ENCODE data around the gene KLHL11.

Gene KLHL11

GRCh38 chr17:41864836-41865595, at the start of gene KLHL11:
Gene KLHL11, minus strand, starts transcription at chr17:41865423. Its CDS starts 53 bp downstream, at chr17:41865370.
- DNase-seq: peak; percentile 10 to 89 (median 76)

GRCh38 chr17:41915020-41915419, 49.8 kb upstream of the KLHL11 start:
- DNase-seq: no peak

GRCh38 chr17:41914358-41914766, 49.1 kb upstream of the KLHL11 start:
- no peak for DNase-seq

GRCh38 chr17:41913798-41914197, 48.6 kb upstream of the KLHL11 start:
- no peak for DNase-seq

- no peak for DNase-seq
These were observed 47.7 kb upstream of the KLHL11 start for GRCh38 chr17:41912925-41913324.

- no peak for DNase-seq
These were observed 45.6 kb upstream of the KLHL11 start for GRCh38 chr17:41910701-41911391.

- no peak for DNase-seq
These were observed 43.9 kb upstream of the KLHL11 start for GRCh38 chr17:41909088-41909487.

GRCh38 chr17:41907633-41908539, 42.7 kb upstream of the KLHL11 start:
- DNase-seq: no peak

- peak in 3 of 14 donors; percentile 23 to 62 (median 32) for DNase-seq
These were observed 41.9 kb upstream of the KLHL11 start for GRCh38 chr17:41907185-41907556.

GRCh38 chr17:41906465-41907184, 41.4 kb upstream of the KLHL11 start:
- DNase-seq: peak in 2 of 14 donors; percentile 32 to 62

GRCh38 chr17:41905172-41905571, 39.9 kb upstream of the KLHL11 start:
- no peak for DNase-seq

- DNase-seq: no peak
These were observed 39.1 kb upstream of the KLHL11 start for GRCh38 chr17:41904242-41904841.

GRCh38 chr17:41901646-41902045, 36.4 kb upstream of the KLHL11 start:
- no peak for DNase-seq

- DNase-seq: no peak
These were observed 31.5 kb upstream of the KLHL11 start for GRCh38 chr17:41896726-41897125.

- peak in 1 of 14 donors; percentile 1 for DNase-seq
These were observed 30.4 kb upstream of the KLHL11 start for GRCh38 chr17:41895617-41896016.

GRCh38 chr17:41894791-41895331, 29.6 kb upstream of the KLHL11 start:
- no peak for DNase-seq

- no peak for DNase-seq
These were observed 28.2 kb upstream of the KLHL11 start for GRCh38 chr17:41893384-41893783.

GRCh38 chr17:41892021-41892376, 26.8 kb upstream of the KLHL11 start:
- no peak for DNase-seq

GRCh38 chr17:41891135-41892020, 26.2 kb upstream of the KLHL11 start:
- no peak for DNase-seq

GRCh38 chr17:41888332-41888965, 23.2 kb upstream of the KLHL11 start:
- DNase-seq: peak in 1 of 14 donors; percentile 4

All from C1 segment of cervical spinal cord (tissue), 14 donors.